OCI-LY1 (cell line): ENCODE results near the gene IGLL5.

Experiments used
- H2AFZ ChIP-seq: fragments of 200-600 bp; sonication (generic), shearing (Covaris generic); 2 replicates; pipeline ENCODE4 v1.6.0; 2014; ENCODE audit warnings: antibody characterized with exemption, mild to moderate bottlenecking, low read length
- H3F3A ChIP-seq: fragments of 200-600 bp; sonication (generic), shearing (Covaris generic); 2 replicates; pipeline ENCODE4 v1.6.0; 2014; ENCODE audit warnings: mild to moderate bottlenecking, antibody characterized with exemption, low read length, moderate library complexity; ENCODE audit not compliant: insufficient read depth
- H3K27ac ChIP-seq: fragments of 200-600 bp; sonication (generic); 2 replicates; pipeline ENCODE4 v1.5.1; 2014; ENCODE audit warnings: low read length, mixed run types, mild to moderate bottlenecking, low read depth; ENCODE audit not compliant: poor library complexity, severe bottlenecking
- H3K27me3 ChIP-seq: fragments of 200-600 bp; sonication (generic); 2 replicates; pipeline ENCODE4 v1.6.0; 2014; ENCODE audit warnings: antibody characterized with exemption, mild to moderate bottlenecking, low read length, moderate library complexity; ENCODE audit not compliant: insufficient read depth
- H3K36me3 ChIP-seq: fragments of 200-600 bp; sonication (generic); 2 replicates; pipeline ENCODE4 v1.6.1; 2014; ENCODE audit warnings: mild to moderate bottlenecking, antibody characterized with exemption, low read length, moderate library complexity, mixed read lengths; ENCODE audit not compliant: insufficient read depth
- H3K4me1 ChIP-seq: fragments of 200-600 bp; sonication (generic); 2 replicates; pipeline ENCODE4 v1.5.1; 2014; ENCODE audit warnings: mild to moderate bottlenecking, low read length, moderate library complexity; ENCODE audit not compliant: insufficient read depth, severe bottlenecking
- H3K4me2 ChIP-seq: fragments of 200-600 bp; sonication (generic), shearing (Covaris generic); 2 replicates; pipeline ENCODE4 v1.6.1; 2014; ENCODE audit warnings: low read length
- H3K4me3 ChIP-seq: fragments of 200-600 bp; sonication (generic); 2 replicates; pipeline ENCODE4 v1.5.1; 2014; ENCODE audit warnings: low read length, low read depth, mild to moderate bottlenecking, mixed read lengths; ENCODE audit not compliant: poor library complexity, severe bottlenecking
- H3K79me2 ChIP-seq: fragments of 200-600 bp; shearing (Covaris generic); 2 replicates; pipeline ENCODE4 v1.6.1; 2016; ENCODE audit warnings: mixed run types, low read length, mixed read lengths; ENCODE audit not compliant: insufficient read depth
- H3K9ac ChIP-seq: fragments of 200-600 bp; sonication (generic), shearing (Covaris generic); 2 replicates; pipeline ENCODE4 v1.6.1; 2014; ENCODE audit warnings: mild to moderate bottlenecking, low read length, mixed read lengths
- H3K9me2 ChIP-seq: fragments of 200-600 bp; sonication (generic), shearing (Covaris generic); 2 replicates; pipeline ENCODE4 v1.6.1; 2014; ENCODE audit warnings: low read depth, mild to moderate bottlenecking, low read length, mixed read lengths
- H3K9me3 ChIP-seq: fragments of 200-600 bp; shearing (Covaris generic); 2 replicates; pipeline ENCODE4 v1.6.1; 2014; ENCODE audit warnings: low read length, mixed read lengths
- H4K20me1 ChIP-seq: fragments of 200-600 bp; sonication (generic), shearing (Covaris generic); 2 replicates; pipeline ENCODE4 v1.6.0; 2016; ENCODE audit warnings: mild to moderate bottlenecking, low read length; ENCODE audit not compliant: insufficient read depth
- CTCF ChIP-seq: fragments of 200-600 bp; sonication (generic), shearing (Covaris generic); IDR thresholded peaks from 2 replicates; pipeline ENCODE4 v1.5.1; 2017; ENCODE audit warnings: mild to moderate bottlenecking, antibody characterized with exemption, low read length, moderate library complexity, mixed read lengths
- EZH2 ChIP-seq: fragments of 200-600 bp; sonication (generic), shearing (Covaris generic); IDR thresholded peaks from 2 replicates; pipeline ENCODE4 v1.8.0; 2017; ENCODE audit warnings: borderline replicate concordance, mixed run types, mild to moderate bottlenecking, antibody characterized with exemption, low read length, moderate library complexity, mixed read lengths

The IGLL5 gene

GRCh38 chr22:22916215-22916951 is 28.8 kb downstream of the IGLL5 start:
- Histone ChIP-seq H3K9me3 (no peaks in the 10 kb centered on the region), H3K9ac (peak overlapping the region; percentile 97), H3K4me2 (peak overlapping the region; percentile 75), H2AFZ (no peak overlapping the region), H3F3A (no peaks in the 10 kb centered on the region), H3K27me3 (no peaks in the 10 kb centered on the region), H3K36me3 (peaks cover 15% of the 10 kb centered on the region; the same call in 1 of the 2 replicates), H3K27ac (peak overlapping the region; percentile 99), H3K4me3 (no peak overlapping the region), H3K79me2 (peaks cover 4% of the 10 kb centered on the region; the same call in 1 of the 2 replicates), H3K4me1 (peaks cover 100% of the 10 kb centered on the region), H4K20me1 (no peaks in the 10 kb centered on the region), H3K9me2 (no peaks in the 10 kb centered on the region)
- TF ChIP-seq CTCF (no peak), EZH2 (no peak)

GRCh38 chr22:22916952-22917290 is 29.3 kb downstream of the IGLL5 start:
- Histone ChIP-seq H3K9me2 (no peaks in the 10 kb centered on the region), H3K4me3 (peak overlapping the region; percentile 61), H3K27me3 (no peaks in the 10 kb centered on the region), H3K4me2 (peak overlapping the region; percentile 75), H2AFZ (no peak overlapping the region), H3K79me2 (peaks cover 4% of the 10 kb centered on the region; the same call in 1 of the 2 replicates), H3K27ac (peak overlapping the region; percentile 99), H3K4me1 (peaks cover 100% of the 10 kb centered on the region), H3K9ac (peak overlapping the region; percentile 97), H3K36me3 (peaks cover 15% of the 10 kb centered on the region; the same call in 1 of the 2 replicates), H3F3A (no peaks in the 10 kb centered on the region), H3K9me3 (no peaks in the 10 kb centered on the region), H4K20me1 (no peaks in the 10 kb centered on the region)
- TF ChIP-seq CTCF (no peak), EZH2 (no peak)

- H3K4me1 ChIP-seq = peaks cover 100% of the 10 kb centered on the region
- no peaks in the 10 kb centered on the region for H3K27me3 ChIP-seq
- peaks cover 4% of the 10 kb centered on the region; the same call in 1 of the 2 replicates for H3K79me2 ChIP-seq
- H4K20me1 ChIP-seq = no peaks in the 10 kb centered on the region
- no peaks in the 10 kb centered on the region for H3F3A ChIP-seq
- TF ChIP-seq EZH2 = no peak
- peak overlapping the region; percentile 97 for H3K9ac ChIP-seq
- H3K36me3 ChIP-seq = peaks cover 15% of the 10 kb centered on the region; the same call in 1 of the 2 replicates
- H3K9me2 ChIP-seq = no peaks in the 10 kb centered on the region
- H2AFZ ChIP-seq = no peak overlapping the region
- H3K9me3 ChIP-seq = no peaks in the 10 kb centered on the region
- peak overlapping the region; percentile 99 for H3K27ac ChIP-seq
- peak overlapping the region; percentile 75 for H3K4me2 ChIP-seq
- H3K4me3 ChIP-seq = peak overlapping the region; percentile 61
Observed at GRCh38 chr22:22917377-22917776, 29.8 kb downstream of the IGLL5 start.
